Skeletal muscle tissue (tissue), 4 donors: ENCODE measurements around the gene ABI2. TPM values are rescaled to one million over a fixed set of nuclear protein-coding genes. Genes with fewer than 3 reads are reported as not detected.

ENCODE experiments used
- H3K27ac ChIP-seq: one replicate; pipeline ENCODE4 v1.7.0; 2013; ENCODE audit warnings: mild to moderate bottlenecking, low read depth, low read length, inconsistent platforms
- H3K27me3 ChIP-seq, 3 donors: one replicate each; pipeline ENCODE4 v1.7.0; 2013; ENCODE audit warnings: low read length in 3 of 3; ENCODE audit not compliant: control insufficient read depth in 3 of 3, insufficient read depth in 3 of 3
- H3K36me3 ChIP-seq, 3 donors: one replicate each; pipeline ENCODE4 v1.7.0; 2013; ENCODE audit warnings: low read length in 3 of 3; ENCODE audit not compliant: control insufficient read depth in 3 of 3, insufficient read depth in 3 of 3
- H3K4me1 ChIP-seq, 3 donors: one replicate each; pipeline ENCODE4 v1.7.0; 2013; ENCODE audit warnings: low read length in 3 of 3, mild to moderate bottlenecking in 3 of 3; ENCODE audit not compliant: control insufficient read depth in 3 of 3, insufficient read depth in 3 of 3
- H3K4me3 ChIP-seq, 3 donors: one replicate each; pipeline ENCODE4 v1.7.0; 2013; ENCODE audit warnings: low read length in 3 of 3
- H3K9ac ChIP-seq, 3 donors: one replicate each; pipeline ENCODE4 v1.7.0; 2013; ENCODE audit warnings: low read length in 3 of 3, mild to moderate bottlenecking in 3 of 3, moderate library complexity in 2 of 3, low read depth in 1 of 3
- H3K9me3 ChIP-seq, 3 donors: one replicate each; pipeline ENCODE4 v1.7.0; 2013; ENCODE audit warnings: low read length in 3 of 3; ENCODE audit not compliant: control insufficient read depth in 3 of 3
- total RNA-seq: library from RNA; depleted of rRNA; stranded (reverse); fragments of >200 nt; gene quantifications from one replicate; pipeline ENCODE4 v1.2.3, GENCODE V29; 2014
- donor health status: Osteomylitis.

The ABI2 gene
- total RNA-seq, 1 donor from 2014 or later: 16.2 TPM

- Histone ChIP-seq H3K9me3 (no peaks in the 10 kb centered on the region), H3K27ac (no peak overlapping the region), H3K27me3 (no peaks in the 10 kb centered on the region), H3K36me3 (peaks cover 14 to 27% (median 22%) of the 10 kb centered on the region in 3 donors), H3K4me1 (peaks cover 5 to 12% (median 6%) of the 10 kb centered on the region in 3 donors), H3K4me3 (no peak overlapping the region), H3K9ac (no peak overlapping the region)
These were observed 113.3 kb downstream of the ABI2 start for GRCh38 chr2:203441463-203441862.

- Histone ChIP-seq H3K27ac (no peak overlapping the region), H3K9ac (peak overlapping the region in 1 of 3 donors; percentile 3), H3K4me3 (no peak overlapping the region), H3K4me1 (peaks cover 5 to 12% (median 6%) of the 10 kb centered on the region in 3 donors), H3K36me3 (peaks cover 14 to 28% (median 22%) of the 10 kb centered on the region in 3 donors), H3K9me3 (no peaks in the 10 kb centered on the region), H3K27me3 (no peaks in the 10 kb centered on the region)
These were observed 114.3 kb downstream of the ABI2 start for GRCh38 chr2:203442463-203442862.

- H3K9ac ChIP-seq: no peak overlapping the region
- H3K27me3 ChIP-seq: no peaks in the 10 kb centered on the region
- H3K4me1 ChIP-seq: peaks cover 0 to 12% (median 6%) of the 10 kb centered on the region in 3 donors
- H3K4me3 ChIP-seq: no peak overlapping the region
- H3K27ac ChIP-seq: no peak overlapping the region
- peaks cover 9 to 14% (median 12%) of the 10 kb centered on the region in 3 donors for H3K36me3 ChIP-seq
- no peaks in the 10 kb centered on the region for H3K9me3 ChIP-seq
These were observed 116.5 kb downstream of the ABI2 start for GRCh38 chr2:203444738-203445137.

GRCh38 chr2:203446071-203446481 is 117.9 kb downstream of the ABI2 start:
- Histone ChIP-seq H3K36me3 (peaks cover 8 to 14% (median 12%) of the 10 kb centered on the region in 3 donors), H3K9me3 (no peaks in the 10 kb centered on the region), H3K27me3 (no peaks in the 10 kb centered on the region), H3K4me3 (no peak overlapping the region), H3K9ac (no peak overlapping the region), H3K4me1 (peaks cover 0 to 12% (median 6%) of the 10 kb centered on the region in 3 donors), H3K27ac (no peak overlapping the region)

GRCh38 chr2:203446780-203447179 is 118.6 kb downstream of the ABI2 start:
- Histone ChIP-seq H3K4me1 (peaks cover 0 to 9% (median 6%) of the 10 kb centered on the region in 3 donors), H3K27me3 (no peaks in the 10 kb centered on the region), H3K4me3 (no peak overlapping the region), H3K9me3 (no peaks in the 10 kb centered on the region), H3K36me3 (peaks cover 6 to 17% (median 12%) of the 10 kb centered on the region in 3 donors), H3K9ac (no peak overlapping the region), H3K27ac (no peak overlapping the region)

GRCh38 chr2:203450561-203450960 is 122.4 kb downstream of the ABI2 start:
- H3K27me3 ChIP-seq: no peaks in the 10 kb centered on the region
- H3K4me1 ChIP-seq: no peaks in the 10 kb centered on the region
- no peak overlapping the region for H3K27ac ChIP-seq
- H3K9me3 ChIP-seq: no peaks in the 10 kb centered on the region
- peaks cover 5 to 22% (median 7%) of the 10 kb centered on the region in 3 donors for H3K36me3 ChIP-seq
- H3K9ac ChIP-seq: no peak overlapping the region
- H3K4me3 ChIP-seq: no peak overlapping the region

GRCh38 chr2:203451011-203451410 is 122.8 kb downstream of the ABI2 start:
- no peak overlapping the region for H3K27ac ChIP-seq
- H3K27me3 ChIP-seq: no peaks in the 10 kb centered on the region
- H3K9me3 ChIP-seq: no peaks in the 10 kb centered on the region
- no peaks in the 10 kb centered on the region for H3K4me1 ChIP-seq
- peaks cover 5 to 23% (median 5%) of the 10 kb centered on the region in 3 donors for H3K36me3 ChIP-seq
- H3K4me3 ChIP-seq: no peak overlapping the region
- no peak overlapping the region for H3K9ac ChIP-seq

- Histone ChIP-seq H3K9ac (no peak overlapping the region), H3K4me1 (no peaks in the 10 kb centered on the region), H3K27me3 (no peaks in the 10 kb centered on the region), H3K27ac (no peak overlapping the region), H3K36me3 (peaks cover 0 to 25% (median 5%) of the 10 kb centered on the region in 3 donors), H3K9me3 (no peaks in the 10 kb centered on the region), H3K4me3 (no peak overlapping the region)
These were observed 123.5 kb downstream of the ABI2 start for GRCh38 chr2:203451689-203452088.

- H3K36me3 ChIP-seq: peaks cover 5 to 27% (median 6%) of the 10 kb centered on the region in 3 donors
These were observed 125.8 kb downstream of the ABI2 start for GRCh38 chr2:203453858-203454451.

GRCh38 chr2:203455209-203455608 is 127.0 kb downstream of the ABI2 start:
- H3K4me1 ChIP-seq: no peaks in the 10 kb centered on the region
- H3K9me3 ChIP-seq: no peaks in the 10 kb centered on the region
- no peak overlapping the region for H3K27ac ChIP-seq
- H3K4me3 ChIP-seq: no peak overlapping the region
- peaks cover 8 to 37% (median 12%) of the 10 kb centered on the region in 3 donors for H3K36me3 ChIP-seq
- H3K9ac ChIP-seq: no peak overlapping the region
- no peaks in the 10 kb centered on the region for H3K27me3 ChIP-seq

More at GRCh38 chr2:203453858-203454451, 125.8 kb downstream of the ABI2 start:
- Histone ChIP-seq H3K4me1 (no peaks in the 10 kb centered on the region), H3K4me3 (no peak overlapping the region), H3K9ac (no peak overlapping the region), H3K9me3 (no peaks in the 10 kb centered on the region), H3K27ac (no peak overlapping the region), H3K27me3 (no peaks in the 10 kb centered on the region)
